Spinal cord (tissue), 10 donors: Measurements from ENCODE around the gene PKIB. TPM values are rescaled to one million over a fixed set of nuclear protein-coding genes. Genes with fewer than 3 reads are reported as not detected.

Source experiments
- DNase-seq, 6 donors: peaks; one replicate each; pipeline versions ENCODE4 v3.0.0 to v3.0.0-alpha.2; 2013 to 2015; ENCODE audit warnings: low spot score in 6 of 6, low read depth in 4 of 6
- H3K27ac ChIP-seq: one replicate; pipeline ENCODE4 v1.5.1; 2013; ENCODE audit warnings: low read depth, low read length, control low read depth
- H3K27me3 ChIP-seq: one replicate; pipeline ENCODE4 v1.6.1; 2013; ENCODE audit warnings: low read length; ENCODE audit not compliant: control insufficient read depth, insufficient read depth
- H3K36me3 ChIP-seq: one replicate; pipeline ENCODE4 v1.6.1; 2013; ENCODE audit warnings: low read length; ENCODE audit not compliant: control insufficient read depth, insufficient read depth
- H3K4me1 ChIP-seq: one replicate; pipeline ENCODE4 v1.6.1; 2013; ENCODE audit warnings: low read length; ENCODE audit not compliant: control insufficient read depth, insufficient read depth
- H3K4me3 ChIP-seq: one replicate; pipeline ENCODE4 v1.5.1; 2013; ENCODE audit warnings: low read depth, low read length, control low read depth
- H3K9me3 ChIP-seq: one replicate; pipeline ENCODE4 v1.6.1; 2013; ENCODE audit warnings: low read length; ENCODE audit not compliant: control insufficient read depth, insufficient read depth
- WGBS: methylation state at CpG from one replicate; pipeline ENCODE4 v1.1.5; 2013; ENCODE audit warnings: missing lambda C conversion rate; ENCODE audit not compliant: insufficient coverage; 5-methylcytosine and 5-hydroxymethylcytosine counted together
- polyA plus RNA-seq, 2 donors: library from polyadenylated mRNA; unstranded; fragments of 120-200 nt; gene quantifications; one replicate each; pipeline ENCODE4 v1.2.1, GENCODE V29; 2013; ENCODE audit not compliant: insufficient read length in 2 of 2
- total RNA-seq, 2 donors: library from RNA; depleted of rRNA in 1 of 2; stranded (reverse); fragments of 120-200 nt in 1 of 2; fragments of >200 nt in 1 of 2; gene quantifications; one replicate each; pipeline versions ENCODE4 v1.2.3 to v1.2.4, GENCODE V29; 2013 to 2014
- donor health status: healthy.

Gene PKIB
- total and polyA plus RNA-seq, 4 donors, result 4.7 to 15.7 (median 11.9) TPM

GRCh38 chr6:122671251-122671650 lies 61.0 kb downstream of the PKIB start:
- Histone ChIP-seq H3K27me3 (no peaks in the 10 kb centered on the region), H3K27ac (no peak overlapping the region), H3K36me3 (no peaks in the 10 kb centered on the region), H3K4me3 (no peak overlapping the region), H3K4me1 (no peaks in the 10 kb centered on the region), H3K9me3 (no peaks in the 10 kb centered on the region)
- DNase-seq, result no peak
- no CpG with 5 or more reads among the region's 2 CpGs for WGBS

GRCh38 chr6:122673343-122673961 lies 63.2 kb downstream of the PKIB start:
- Histone ChIP-seq H3K27ac (no peak overlapping the region), H3K4me3 (no peak overlapping the region), H3K36me3 (no peaks in the 10 kb centered on the region), H3K4me1 (no peaks in the 10 kb centered on the region), H3K27me3 (no peaks in the 10 kb centered on the region), H3K9me3 (no peaks in the 10 kb centered on the region)
- no peak for DNase-seq
- WGBS, result no CpG with 5 or more reads among the region's 1 CpG

GRCh38 chr6:122676146-122676545 lies 65.9 kb downstream of the PKIB start:
- DNase-seq, result no peak
- H3K4me3 ChIP-seq, result no peak overlapping the region
- WGBS, result 100% methylated on average over 1 of the region's 1 CpG
- no peaks in the 10 kb centered on the region for H3K36me3 ChIP-seq
- H3K27me3 ChIP-seq, result no peaks in the 10 kb centered on the region
- no peaks in the 10 kb centered on the region for H3K4me1 ChIP-seq
- H3K27ac ChIP-seq, result no peak overlapping the region
- H3K9me3 ChIP-seq, result no peaks in the 10 kb centered on the region

GRCh38 chr6:122676688-122677087 lies 66.5 kb downstream of the PKIB start:
- DNase-seq, result no peak
- no CpG with 5 or more reads among the region's 2 CpGs for whole genome bisulfite sequencing
- Histone ChIP-seq H3K4me1 (no peaks in the 10 kb centered on the region), H3K9me3 (no peaks in the 10 kb centered on the region), H3K4me3 (no peak overlapping the region), H3K27me3 (no peaks in the 10 kb centered on the region), H3K36me3 (no peaks in the 10 kb centered on the region), H3K27ac (no peak overlapping the region)

- no peaks in the 10 kb centered on the region for H3K27me3 ChIP-seq
- no peak overlapping the region for H3K27ac ChIP-seq
- 100% methylated on average over 1 of the region's 1 CpG for WGBS
- H3K4me3 ChIP-seq, result no peak overlapping the region
- no peaks in the 10 kb centered on the region for H3K9me3 ChIP-seq
- H3K36me3 ChIP-seq, result no peaks in the 10 kb centered on the region
- DNase-seq, result no peak
- no peaks in the 10 kb centered on the region for H3K4me1 ChIP-seq
Observed at GRCh38 chr6:122677406-122677805, 67.2 kb downstream of the PKIB start.

GRCh38 chr6:122678841-122679240 lies 68.6 kb downstream of the PKIB start:
- Histone ChIP-seq H3K27ac (no peak overlapping the region), H3K4me3 (no peak overlapping the region), H3K27me3 (no peaks in the 10 kb centered on the region), H3K36me3 (no peaks in the 10 kb centered on the region), H3K4me1 (no peaks in the 10 kb centered on the region), H3K9me3 (no peaks in the 10 kb centered on the region)
- WGBS, result 93% methylated on average over 3 of the region's 3 CpGs
- DNase-seq, result no peak

- no peaks in the 10 kb centered on the region for H3K27me3 ChIP-seq
- H3K36me3 ChIP-seq, result no peaks in the 10 kb centered on the region
- H3K4me1 ChIP-seq, result no peaks in the 10 kb centered on the region
- DNase-seq, result peak in 1 of 6 donors; percentile 57
- no peaks in the 10 kb centered on the region for H3K9me3 ChIP-seq
- H3K4me3 ChIP-seq, result no peak overlapping the region
- 82% methylated on average over 2 of the region's 3 CpGs for WGBS
- no peak overlapping the region for H3K27ac ChIP-seq
Observed at GRCh38 chr6:122681705-122682104, 71.5 kb downstream of the PKIB start.

GRCh38 chr6:122683989-122684651 lies 73.9 kb downstream of the PKIB start:
- Histone ChIP-seq H3K9me3 (no peaks in the 10 kb centered on the region), H3K4me1 (no peaks in the 10 kb centered on the region), H3K36me3 (no peaks in the 10 kb centered on the region), H3K27ac (no peak overlapping the region), H3K27me3 (no peaks in the 10 kb centered on the region), H3K4me3 (no peak overlapping the region)
- no CpG with 5 or more reads among the region's 1 CpG for WGBS
- no peak for DNase-seq

- WGBS, result 71% methylated on average over 3 of the region's 3 CpGs
- Histone ChIP-seq H3K4me3 (no peak overlapping the region), H3K27me3 (no peaks in the 10 kb centered on the region), H3K27ac (no peak overlapping the region), H3K36me3 (no peaks in the 10 kb centered on the region), H3K4me1 (no peaks in the 10 kb centered on the region), H3K9me3 (no peaks in the 10 kb centered on the region)
- DNase-seq, result no peak
Observed at GRCh38 chr6:122692175-122692598, 82.0 kb downstream of the PKIB start.
